Activated effector memory CD4-positive, alpha-beta T cell treated with Interleukin-2 at 50 U/mL for 16 hours (primary cell): ENCODE results near the gene MAML2.

ENCODE experiments used
- DNase-seq: peaks from one replicate; pipeline ENCODE4 v3.0.0-alpha.2; 2020

MAML2 gene

DNA sequence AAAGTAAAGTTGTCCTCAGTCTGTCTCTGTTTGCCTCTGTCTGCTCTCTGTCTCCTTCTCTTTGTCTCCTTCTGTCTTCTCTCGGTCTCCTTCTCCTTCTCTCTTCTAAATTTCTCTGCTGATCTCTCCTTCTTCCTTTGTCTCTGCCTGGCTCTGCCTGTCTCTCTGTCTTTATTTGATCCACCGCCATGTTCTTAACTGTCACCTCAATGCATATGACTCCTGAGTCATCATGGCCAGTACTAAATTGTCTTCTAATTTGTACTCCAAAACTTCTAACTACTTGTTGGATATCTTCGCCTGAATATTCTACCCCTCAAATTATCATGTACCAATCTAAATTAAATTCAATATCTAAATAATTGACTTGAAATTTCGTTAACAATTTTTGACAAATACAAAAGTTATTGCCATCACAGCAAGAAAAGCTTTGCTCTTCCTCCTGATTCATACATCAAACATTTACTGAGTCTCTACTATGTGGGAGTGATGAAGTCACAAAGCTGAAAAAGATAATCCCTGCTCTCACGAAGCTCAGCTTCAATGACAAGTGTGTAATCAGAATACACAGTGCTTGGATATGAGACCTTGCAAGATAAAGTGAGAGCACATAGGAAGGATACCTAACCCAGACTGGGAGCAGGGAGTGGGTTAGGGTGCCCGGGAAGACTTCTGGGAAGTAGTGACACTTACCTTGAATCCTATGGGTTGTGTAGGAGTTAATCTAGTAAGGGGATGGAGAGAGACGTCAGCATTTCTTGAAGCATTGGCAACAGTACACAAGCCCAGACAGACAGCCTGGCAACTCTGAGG, 193.0 kb downstream of the MAML2 start:
- DNase-seq, result no peak

DNA sequence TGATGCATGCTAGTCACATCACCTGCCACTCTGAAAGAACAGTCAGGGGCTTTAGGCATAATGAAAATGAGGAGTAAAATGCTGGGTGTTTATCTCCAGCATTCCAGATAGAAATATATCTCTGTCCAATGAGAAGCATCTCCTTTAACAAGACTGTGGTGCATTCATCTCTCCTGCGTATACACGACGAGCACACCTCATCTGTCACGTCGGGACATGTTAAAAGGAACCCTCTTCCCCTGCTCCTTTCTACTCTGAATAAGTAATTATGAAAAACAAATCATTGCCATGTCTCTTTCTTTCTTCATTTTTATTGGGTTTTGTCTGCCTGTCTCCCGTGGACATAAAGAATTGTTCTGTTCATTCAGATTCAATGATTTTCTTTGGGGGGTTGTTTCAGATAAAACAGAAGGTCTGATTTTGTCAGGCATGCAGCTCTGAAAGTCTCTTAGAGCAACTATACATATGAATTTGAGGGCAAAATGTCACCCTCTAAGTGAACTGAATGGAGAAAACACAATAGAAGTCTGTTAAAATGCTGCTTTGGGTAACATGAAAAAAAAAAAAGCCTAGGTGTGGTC, 195.0 kb downstream of the MAML2 start:
- DNase-seq, result no peak

DNA sequence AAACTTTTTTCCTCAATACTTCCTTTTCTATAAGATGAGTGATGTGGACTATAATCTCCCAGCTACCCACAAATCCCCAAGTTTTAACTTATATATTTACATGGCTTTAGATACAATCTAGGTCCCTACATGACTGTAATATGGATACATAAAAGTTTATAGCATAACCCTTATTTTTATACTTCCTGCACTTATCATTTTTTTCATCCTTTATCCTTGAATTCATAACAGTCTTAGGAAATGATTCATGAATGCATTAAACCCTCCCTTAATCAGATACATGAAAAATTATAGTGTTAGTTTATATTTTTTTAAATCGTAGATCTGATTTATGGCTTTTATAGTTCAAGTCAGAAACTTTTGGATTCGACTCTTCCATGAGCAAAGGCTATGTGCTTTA, 195.8 kb downstream of the MAML2 start:
- no peak for DNase-seq

DNA sequence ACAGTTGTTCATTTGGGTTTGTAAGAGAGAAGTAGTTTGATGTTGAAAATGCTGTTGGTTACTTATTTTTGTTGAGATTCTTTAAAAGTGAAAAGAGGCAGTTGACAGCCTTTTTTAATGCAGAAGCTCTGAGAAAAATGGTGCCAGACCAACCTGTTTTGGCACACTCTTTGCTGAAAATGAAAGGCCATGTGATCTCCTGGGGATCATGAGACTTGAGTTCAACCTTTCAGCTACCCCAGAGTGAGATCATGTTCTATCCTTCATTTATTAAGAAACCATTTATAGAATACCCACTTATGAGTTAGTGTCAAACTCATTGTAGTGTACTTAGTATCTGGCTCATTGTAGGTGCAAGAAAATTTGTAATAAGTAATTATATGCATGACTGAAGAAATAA, 196.2 kb downstream of the MAML2 start:
- DNase-seq, result no peak

DNA sequence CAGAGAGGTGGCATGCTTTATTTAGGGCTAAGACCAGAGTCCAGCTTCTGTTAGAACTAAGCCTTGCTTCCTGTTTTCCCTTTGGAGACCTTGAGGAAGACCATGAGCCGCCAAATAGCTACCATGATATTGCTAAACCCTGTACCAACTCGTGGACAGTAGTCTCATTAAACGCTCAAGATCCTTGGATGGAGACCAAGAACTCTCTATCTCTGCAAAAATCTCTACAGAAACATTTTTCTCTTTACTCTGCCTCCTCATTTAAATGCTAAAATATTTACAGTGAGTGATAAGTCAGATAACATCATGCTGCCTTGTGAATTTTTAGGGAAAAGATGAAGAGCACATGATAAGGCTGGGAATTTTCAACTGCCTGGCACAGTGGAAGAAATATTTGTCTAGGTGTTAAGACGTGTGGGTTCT, 197.8 kb downstream of the MAML2 start:
- no peak for DNase-seq

DNA sequence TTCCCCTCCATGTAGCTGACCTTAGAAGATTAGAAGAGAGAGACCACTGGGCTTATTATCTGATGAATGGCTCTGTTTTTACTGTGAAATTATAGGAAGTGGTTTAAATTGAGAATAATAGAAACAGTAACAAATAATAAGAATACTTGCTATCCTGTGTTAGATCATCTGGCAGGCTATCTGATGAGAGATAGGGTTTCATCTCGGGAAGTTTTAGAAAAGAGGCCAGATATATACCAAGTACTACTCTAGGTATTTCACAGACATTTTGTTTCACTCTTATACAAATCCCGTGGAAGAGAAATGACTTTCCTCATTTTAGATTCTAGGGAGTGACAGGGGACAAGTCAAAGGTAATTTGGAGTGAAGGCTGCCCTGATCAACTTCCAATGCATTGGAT, 198.4 kb downstream of the MAML2 start:
- DNase-seq, result no peak

DNA sequence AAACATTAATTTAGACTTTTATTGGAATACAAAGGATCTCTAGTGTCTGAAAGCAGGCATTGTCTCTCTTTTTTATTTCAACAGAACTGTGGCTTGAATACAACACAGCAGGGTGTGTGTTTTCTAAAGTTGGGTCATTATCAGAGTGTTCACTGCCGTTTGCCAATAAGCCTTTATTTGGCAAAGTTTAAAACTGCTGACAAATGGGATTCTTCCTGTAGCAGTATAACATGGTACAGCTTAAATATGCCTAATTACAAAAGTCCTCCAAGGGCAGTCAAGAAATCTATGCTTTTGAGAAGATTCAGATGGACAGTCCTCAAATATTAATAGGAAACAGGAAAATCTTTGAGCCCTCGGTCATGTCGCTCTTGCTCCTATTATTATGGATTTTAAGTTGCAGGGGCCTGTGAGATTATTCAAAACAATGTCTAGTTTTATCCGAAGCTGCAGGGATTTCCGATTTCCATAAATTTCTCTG, 199.9 kb downstream of the MAML2 start:
- no peak for DNase-seq

DNA sequence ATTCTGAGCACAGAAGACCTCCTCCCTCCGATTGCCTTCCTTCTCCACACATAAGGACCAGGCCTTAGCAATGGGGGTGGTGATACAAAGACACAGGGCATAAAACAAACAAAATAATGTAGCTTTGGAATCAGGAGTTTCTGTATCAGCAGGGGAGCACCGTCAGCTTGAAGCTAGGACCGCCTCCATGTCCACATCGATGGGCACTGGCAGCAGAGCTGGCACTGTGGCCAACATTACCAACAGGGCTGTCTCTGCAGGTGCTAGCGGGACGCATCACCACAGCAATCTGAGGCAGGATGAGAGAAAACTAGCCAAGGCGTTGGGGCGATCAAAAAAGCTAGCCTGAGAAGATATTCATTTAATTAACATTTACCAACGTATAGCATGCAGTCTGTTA, 201.4 kb downstream of the MAML2 start:
- no peak for DNase-seq

DNA sequence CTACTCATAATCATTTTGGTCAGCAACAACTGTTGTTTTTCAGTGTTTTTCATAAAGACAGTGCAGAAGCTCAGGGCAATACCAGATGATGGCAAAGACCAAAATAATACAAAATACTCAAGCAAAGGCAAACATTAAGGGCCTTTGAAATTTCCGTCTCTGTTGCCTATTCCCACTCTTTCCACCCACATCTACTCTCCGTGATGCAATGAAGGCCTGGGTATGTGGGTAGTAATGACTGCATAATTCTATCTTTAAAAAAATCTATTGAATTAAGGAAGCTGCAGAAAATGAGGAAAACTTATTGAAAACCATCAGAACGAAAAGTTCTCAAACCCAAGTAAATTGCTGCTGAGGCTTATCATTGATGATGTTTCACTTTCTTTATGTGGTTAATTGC, 203.3 kb downstream of the MAML2 start:
- no peak for DNase-seq

DNA sequence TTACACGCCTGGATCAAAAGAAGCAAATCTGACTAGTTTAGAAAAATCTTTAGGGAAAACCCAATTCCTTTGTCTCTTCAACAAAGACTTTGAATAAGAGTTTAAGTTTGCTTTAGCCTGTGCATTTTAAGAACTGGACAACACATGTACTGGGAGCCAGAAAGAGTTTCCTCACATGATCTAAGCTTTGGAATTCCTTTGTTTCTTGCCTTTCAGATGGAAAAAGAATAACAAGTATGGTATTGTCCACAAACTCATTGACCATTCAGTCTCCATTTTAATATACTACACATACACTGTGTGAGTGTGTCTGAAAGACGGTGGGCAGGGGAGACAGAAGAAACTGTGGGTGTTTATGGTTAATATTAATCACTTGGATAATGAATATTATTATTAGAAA, 205.6 kb downstream of the MAML2 start:
- DNase-seq, result no peak

DNA sequence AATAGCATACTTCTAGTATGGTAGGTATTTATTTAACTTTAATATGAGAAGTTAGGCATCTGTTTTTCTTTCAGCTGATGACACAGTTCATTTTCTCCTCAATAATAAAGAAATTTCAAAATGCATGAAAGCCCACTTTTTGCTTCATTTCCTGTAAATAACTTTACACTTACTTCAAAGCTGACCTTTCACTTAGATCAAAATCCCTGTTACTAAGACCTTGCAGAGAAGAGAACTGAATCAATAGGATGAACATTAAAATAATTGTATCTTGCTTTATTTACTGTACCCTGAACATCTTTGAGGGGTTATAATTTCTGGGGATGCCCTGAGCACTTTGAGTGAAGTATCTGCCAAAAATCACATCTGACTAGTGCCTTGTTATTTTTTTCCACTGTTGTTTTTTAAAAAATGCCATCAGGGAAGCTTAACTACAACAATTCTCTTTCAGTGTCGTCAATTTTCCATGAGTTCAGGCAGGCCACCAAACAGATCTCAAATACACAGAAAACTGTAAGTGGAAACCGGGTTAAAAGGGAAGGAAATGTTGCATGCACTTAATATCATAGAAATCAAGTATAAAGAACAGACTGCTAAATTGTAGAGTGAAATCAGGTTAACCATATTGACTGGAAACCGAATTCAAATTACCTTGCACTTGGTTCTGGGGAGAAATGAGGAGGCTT, 206.2 kb downstream of the MAML2 start:
- no peak for DNase-seq

DNA sequence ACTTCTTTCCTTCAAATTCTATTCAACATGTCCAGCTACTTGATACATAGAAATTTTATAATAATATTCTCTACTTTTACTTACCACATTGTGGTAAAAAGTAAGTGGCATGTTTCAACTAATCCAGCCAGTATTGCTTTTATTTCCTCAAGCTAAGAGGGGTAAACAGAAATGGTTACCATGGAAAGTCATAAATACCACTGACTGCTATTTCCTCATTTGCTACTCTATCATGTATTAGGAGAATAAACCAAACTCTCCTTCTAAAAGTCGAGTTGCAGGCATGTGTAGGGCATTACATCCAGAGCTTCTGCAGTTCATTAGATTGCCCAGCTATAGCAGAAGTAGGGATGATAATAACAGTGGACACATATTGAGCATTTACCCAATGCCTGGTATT, 208.4 kb downstream of the MAML2 start:
- DNase-seq, result no peak

DNA sequence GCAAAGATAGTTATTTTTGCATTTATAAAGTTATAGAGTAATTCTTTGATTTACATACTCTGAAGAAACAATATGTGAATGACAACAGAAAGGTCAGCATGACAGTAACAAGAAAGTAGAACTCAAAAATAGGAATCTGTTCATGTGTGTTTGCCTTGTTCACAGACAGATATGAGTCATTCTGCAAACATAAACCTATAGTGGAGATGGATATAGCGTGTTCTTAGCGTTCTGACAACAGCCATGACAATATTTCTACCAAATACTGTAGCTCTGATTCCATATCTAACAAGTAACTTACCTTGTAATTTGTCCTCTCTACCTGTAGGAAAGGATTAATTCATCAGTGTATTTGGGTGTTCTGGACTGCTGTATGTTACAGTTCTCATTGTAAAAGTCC, 210.6 kb downstream of the MAML2 start:
- no peak for DNase-seq

DNA sequence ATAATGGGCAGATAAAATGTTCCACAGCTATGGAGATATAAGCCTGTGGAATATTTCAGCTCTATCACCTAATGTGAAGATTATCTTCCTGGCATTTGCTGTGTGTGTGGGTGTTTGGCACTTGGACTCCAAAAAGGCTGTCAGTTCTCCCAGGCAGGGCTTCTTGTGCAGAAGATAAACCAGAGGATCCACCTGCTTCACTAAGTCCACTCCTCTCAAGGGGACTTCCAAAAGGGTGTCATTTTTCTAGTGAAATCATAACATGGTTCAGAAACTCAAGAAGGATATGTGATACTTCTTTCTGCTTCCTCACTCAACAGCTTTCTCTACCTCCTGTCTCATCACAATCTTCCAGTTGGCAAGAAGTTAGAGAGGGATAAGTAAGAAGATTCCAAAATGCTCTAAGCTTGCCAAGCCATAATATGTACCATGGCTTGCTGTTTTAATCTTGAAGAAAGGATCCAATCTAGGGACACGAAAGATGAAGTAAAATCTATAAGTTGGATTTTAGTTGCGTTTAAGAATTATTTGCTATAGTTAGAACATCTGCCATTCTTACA, 212.9 kb downstream of the MAML2 start:
- DNase-seq, result no peak

DNA sequence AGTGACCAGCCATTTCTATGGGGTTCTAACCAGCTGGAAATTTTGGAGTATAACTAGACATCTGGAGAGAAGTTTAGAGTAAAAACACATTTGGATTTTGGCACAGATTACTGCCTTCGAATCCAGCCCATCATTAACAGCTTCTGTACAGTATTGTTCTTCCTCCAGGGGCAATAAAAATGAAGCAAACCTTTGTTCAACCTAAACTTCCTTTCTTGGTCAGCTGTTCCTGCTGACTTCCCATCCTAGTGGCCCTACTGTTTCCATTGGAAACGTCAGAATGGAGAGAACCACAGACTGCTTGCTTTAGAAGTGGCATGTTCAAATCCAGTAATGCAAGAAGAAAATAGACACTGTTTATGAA, 215.4 kb downstream of the MAML2 start:
- no peak for DNase-seq

DNA sequence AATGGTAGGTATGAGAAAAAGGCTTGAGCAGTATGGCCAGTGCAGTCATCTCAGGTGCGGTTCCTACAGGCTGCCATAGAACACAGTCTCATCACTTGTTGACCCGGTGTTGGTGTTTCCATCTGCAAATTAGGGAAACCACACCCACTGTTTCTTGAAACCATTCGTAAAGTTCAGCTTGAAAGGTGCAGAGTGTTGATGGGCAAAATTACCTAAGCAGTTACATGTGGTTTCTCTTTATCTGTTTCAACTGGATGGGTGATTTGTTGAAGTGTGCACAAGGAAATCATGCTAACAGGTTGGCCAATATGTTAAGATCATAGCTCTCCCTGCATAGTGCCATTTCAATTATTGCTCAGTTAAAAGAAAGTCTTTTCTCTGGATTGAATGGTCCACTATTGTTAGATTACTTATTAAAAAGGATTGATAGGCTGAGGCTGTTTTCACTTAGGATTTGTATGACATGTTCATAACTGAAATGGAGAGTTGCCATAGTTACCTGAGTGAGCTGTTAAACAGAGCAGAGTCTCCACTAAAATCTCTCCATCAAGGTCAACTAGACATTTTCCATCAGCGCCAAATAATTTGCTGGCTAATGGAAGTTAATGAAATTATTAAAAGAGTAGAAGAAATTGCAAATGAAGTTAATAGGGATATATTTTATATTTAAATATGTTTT, 215.9 kb downstream of the MAML2 start:
- no peak for DNase-seq

DNA sequence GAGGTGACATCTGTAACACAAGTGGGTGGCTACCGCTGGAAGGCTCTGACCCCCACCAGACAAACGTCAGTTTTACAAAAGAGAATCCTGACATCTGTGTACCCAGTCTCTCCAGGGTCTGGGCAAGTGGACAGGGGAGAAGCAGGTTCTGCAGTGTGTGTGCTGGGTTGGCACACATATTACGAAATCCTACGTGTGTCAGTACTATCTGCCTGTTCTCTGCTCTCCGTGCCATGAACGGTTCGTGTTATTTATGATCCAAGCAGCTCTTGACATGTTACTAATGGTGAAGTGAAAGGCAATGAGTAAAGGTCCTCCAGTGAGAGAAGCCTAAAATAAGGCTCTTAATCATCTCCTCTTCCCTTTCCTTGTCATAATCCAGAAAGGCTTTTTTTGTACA, 217.6 kb downstream of the MAML2 start:
- DNase-seq, result no peak

DNA sequence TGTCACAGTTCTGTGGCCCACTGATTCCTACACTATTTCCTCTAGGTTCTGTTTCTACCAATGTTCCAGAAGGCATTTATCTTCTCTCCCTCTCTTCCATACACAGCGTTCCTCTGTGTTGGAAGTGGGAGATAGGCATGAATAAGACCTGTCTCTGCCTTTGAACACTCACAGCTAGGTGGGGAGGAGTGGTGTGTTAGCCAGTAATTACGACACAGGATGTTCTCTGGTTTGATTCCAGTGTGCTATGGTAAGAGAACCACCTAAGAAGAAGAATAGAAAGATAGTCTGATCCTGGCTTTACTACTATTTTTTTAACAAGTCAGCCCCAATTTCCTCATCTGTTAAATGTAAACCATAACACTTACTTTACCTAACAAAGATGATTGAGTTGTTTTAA, 218.8 kb downstream of the MAML2 start:
- DNase-seq, result no peak

DNA sequence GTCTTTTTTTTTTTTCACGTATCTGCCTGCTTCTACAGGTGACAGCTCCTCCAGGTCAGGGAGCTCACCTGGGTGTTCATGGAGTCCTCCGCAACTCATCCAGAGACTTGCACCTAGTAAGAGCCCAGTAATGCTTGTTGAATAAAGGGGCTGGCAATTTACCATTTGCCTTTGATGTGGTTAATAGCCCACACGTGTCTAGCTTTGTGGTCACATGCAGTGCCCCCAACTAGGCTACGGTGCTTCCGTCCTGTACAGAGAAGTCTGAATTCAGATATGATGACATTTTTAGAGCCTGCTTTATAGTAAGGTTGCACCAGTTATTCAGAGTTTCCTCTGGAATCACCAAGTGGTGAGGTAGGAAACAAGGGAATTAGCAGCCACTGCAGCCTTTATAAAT, 219.7 kb downstream of the MAML2 start:
- no peak for DNase-seq

DNA sequence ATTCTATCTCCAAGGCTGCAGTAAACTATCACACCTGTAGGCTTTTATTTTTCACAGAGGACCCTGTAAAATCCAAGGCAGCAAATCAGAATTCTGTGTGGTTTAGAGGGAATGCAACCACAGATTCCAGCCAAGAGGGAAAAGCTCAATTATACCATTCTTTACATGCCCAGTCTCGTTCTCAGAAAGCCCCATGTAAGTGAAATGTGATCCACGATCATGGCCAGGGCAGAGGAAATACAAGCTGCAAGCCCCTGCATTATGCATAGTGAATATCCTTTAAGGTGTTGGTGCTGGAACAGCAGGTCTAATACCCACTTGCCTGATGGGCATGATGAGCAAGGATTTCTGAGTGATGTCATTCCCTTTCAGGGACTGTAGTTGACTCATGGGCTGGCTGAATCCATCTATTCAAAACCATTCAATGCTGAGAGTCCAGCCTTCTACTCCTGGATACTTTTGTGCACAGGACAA, 220.4 kb downstream of the MAML2 start:
- DNase-seq, result no peak

DNA sequence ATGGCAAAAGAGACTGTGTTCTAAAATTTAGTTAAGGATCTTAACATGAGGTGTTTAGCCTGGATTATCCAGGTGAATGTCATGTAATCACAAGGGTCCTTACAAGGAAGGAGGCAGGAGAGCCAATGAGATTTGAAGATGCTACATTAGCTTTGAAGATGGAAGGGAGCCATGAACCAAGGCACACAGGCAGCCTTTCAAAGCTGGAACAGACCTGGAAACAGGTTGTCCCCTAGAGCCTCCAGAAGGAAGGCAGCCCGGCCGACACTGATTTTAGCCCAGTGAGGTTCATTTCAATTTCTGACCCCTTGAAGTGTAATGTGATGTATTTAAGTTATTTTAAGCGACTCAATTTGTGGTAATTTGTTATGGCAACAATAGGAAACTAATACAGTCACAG, 223.8 kb downstream of the MAML2 start:
- no peak for DNase-seq

DNA sequence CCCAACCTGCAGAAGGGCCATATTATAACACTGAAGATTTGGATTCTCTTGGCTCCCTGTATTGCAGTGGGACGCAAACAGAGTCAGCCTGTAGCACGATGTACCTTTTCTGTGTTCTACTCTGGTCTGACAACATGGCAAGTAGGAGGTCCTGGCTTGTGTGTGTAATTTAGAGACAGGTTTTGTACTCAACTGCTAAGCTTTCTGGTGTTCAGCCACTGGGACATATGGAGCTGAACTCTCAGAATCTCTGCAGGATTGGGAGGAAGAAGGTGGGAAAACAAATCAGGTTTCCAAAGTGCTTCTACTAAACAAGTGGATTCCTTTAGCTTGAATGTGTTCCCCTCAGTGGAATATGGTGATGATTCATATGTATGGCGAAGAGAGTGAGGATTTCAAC, 226.6 kb downstream of the MAML2 start:
- no peak for DNase-seq
